Thyroid gland (tissue), 4 donors: ENCODE measurements around the gene MAP1LC3B.

ENCODE experiments used
- CTCF ChIP-seq, 6 experiments: fragments of 200-600 bp in 3 of 6; fragments of 450-650 bp in 3 of 6; sonication (generic) in 3 of 6; IDR thresholded peaks; one replicate each; pipeline ENCODE4 v1.5.1; 2016 to 2019; ENCODE audit warnings: antibody characterized with exemption in 6 of 6, mild to moderate bottlenecking in 2 of 6, inconsistent platforms in 1 of 6, moderate library complexity in 1 of 6
- POLR2A ChIP-seq, 2 donors: fragments of 450-650 bp; IDR thresholded peaks; one replicate each; pipeline ENCODE4 v1.6.1; 2017; ENCODE audit warnings: antibody characterized with exemption in 2 of 2, mild to moderate bottlenecking in 2 of 2, moderate library complexity in 1 of 2

- TF ChIP-seq POLR2A (IDR thresholded peaks at IDR 0.05) (no peak), CTCF (IDR thresholded peaks at IDR 0.05) (no peak)
These were observed 25.4 kb downstream of the MAP1LC3B start for GRCh38 chr16:87417528-87417910.
